Embryonic facial prominence (tissue), 1 donor: ENCODE results near the gene NDUFB7.
"Not testable (repeated sequence)": the region's sequence is repeated elsewhere in the genome, so short reads cannot be mapped to it uniquely, and the experiment has no call there.

Experiments used
- DNase-seq: peaks from one replicate; pipeline ENCODE4 v3.0.0-alpha.2; 2016; ENCODE audit errors: extremely low spot score

The NDUFB7 gene

DNA sequence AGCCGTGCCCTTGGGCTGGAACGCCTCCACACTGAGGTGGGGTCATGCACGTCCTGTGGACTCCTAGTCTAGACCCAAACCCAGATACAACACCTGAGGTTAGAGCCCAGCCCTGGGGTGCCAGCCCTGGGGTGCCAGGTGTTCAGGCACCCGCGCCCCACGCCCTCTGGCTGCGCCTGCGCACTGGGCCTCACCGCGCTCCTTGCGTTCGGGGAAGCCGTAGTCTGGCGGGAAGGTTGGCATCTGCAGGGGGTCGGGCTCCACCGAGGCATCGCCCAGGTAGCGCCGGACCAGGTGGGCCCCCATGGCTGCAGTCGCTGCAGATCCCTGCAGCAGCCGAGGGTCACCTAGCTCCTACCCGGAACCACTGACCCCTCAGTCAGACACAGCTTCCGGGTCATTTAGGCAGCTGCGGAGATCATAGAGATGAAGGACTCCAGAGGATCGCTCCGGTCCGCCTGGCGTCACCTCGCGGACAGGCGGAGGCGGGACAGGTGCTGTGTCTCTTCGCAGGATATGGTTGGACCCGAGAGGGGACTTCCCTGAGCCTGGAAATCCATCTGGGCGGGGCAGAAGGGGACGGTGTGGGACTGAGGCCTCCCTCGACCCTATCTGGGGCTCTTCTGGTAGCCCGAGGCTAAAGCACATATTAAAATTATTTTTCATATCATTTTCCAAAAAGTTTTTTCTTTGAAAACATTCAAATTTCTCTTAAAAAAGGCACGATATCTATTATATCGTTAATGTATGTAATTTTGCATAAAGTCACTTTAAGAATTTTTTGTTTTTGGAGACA lies at the start of gene NDUFB7:
Gene NDUFB7 (minus strand): TSS at position 372 of the 796 bp plus-strand sequence. CDS start 66 bp downstream, at position 306.
- peak; percentile 84 for DNase-seq

DNA sequence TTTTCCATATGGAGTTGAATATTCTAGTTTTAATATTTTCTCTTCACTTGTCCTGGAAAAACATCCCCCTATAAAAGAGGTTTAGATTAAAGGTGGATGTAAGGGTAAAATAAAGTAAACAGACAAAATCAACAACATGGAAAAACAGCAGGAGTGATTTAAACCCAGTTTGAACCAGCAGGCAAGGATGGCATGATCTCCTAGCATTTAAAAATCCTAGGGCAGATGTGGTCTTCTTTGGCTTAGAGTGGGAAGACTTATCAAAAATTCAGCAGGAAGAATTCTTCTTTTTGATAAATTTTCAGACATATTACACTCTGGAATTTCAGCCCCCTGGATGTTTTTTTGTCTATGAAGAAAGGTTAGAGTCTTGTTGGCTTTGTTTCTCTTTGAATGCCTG lies 47.5 kb upstream of the NDUFB7 start:
- no peak for DNase-seq

DNA sequence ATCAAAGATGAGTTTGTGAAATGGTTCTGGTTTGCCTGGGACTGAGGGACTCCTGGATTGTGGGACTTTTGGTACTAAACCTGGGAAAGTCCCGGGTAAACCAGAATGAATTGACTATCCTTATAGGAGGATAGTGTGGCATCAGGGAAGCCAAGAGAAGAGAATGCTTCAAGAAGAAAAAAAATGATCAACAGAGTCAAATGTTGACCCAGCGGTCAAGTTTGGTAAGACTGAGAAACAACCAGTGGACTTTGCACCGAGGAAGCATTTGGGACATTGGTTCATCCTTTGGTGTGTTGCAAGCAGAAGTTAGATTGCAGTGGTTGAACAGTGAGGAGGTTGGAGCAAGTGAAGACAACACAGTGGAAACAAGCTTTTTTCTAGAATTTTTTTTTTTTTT lies 44.5 kb upstream of the NDUFB7 start:
- DNase-seq: no peak

- DNase-seq: no peak
Measured at GRCh38 chr19:14615623-14616022, 43.8 kb upstream of the NDUFB7 start.

DNA sequence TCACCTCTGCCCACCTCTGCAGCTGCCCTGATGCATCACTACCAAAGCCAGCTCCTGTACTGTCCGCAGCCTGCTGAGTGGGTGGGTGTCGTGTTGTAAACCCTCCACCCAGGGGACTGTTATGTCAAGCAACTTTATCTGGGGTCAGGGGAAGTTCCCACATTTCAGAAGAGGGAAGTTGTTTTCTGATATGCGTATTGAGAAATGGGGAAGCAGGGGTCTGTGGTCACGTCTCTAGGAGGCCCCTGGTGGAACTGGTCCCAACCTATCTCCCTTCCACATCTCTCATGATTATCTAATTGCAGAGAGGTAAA lies 42.2 kb upstream of the NDUFB7 start:
- DNase-seq: no peak

- not testable (repeated sequence) for DNase-seq
Measured at GRCh38 chr19:14613399-14614098, 41.7 kb upstream of the NDUFB7 start.

DNA sequence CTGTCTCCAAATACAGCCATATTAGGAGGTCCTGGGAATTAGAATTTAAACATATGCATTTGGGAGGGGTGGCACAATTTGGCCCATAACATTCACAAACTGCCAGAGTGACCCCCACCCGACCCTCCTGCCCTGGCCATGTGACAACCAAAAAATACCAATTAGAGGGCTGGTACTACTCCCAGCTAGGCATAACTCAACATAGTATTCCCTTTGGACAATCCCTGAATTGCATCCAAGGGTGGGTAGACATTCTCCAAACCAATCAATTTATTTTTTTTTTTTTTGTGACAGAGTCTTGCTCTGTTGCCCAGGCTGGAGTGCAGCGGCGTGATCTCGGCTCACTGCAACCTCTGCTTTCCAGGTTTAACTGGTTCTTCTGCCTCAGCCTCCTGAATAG lies 40.8 kb upstream of the NDUFB7 start:
- DNase-seq: no peak

- not testable (repeated sequence) for DNase-seq
Measured at GRCh38 chr19:14612242-14612641, 40.4 kb upstream of the NDUFB7 start.

DNA sequence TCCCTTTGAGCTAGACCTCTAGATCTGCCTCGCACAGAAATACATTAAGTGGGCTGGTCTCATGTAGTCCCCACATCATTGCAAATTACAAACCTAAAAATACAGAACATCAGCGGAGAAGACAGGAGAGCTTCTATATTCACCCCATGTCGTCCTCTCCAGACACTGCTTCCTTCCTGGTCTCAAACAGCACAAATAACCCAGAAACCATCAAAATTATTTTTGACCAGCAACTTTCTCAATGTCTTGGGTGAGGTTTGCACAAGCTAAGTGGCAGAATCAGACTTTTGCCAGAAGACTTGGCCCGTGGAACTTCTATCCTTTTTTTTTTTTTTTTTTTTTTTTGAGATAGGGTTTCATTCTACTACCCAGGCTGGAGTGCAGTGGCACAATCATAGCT lies 39.2 kb upstream of the NDUFB7 start:
- DNase-seq: no peak

GRCh38 chr19:14606627-14607026 lies 34.8 kb upstream of the NDUFB7 start:
- no peak for DNase-seq

GRCh38 chr19:14603990-14604387 lies 32.1 kb upstream of the NDUFB7 start:
- no peak for DNase-seq

GRCh38 chr19:14599548-14600147 lies 27.8 kb upstream of the NDUFB7 start:
- DNase-seq: no peak

GRCh38 chr19:14595558-14595957 lies 23.7 kb upstream of the NDUFB7 start:
- no peak for DNase-seq

DNA sequence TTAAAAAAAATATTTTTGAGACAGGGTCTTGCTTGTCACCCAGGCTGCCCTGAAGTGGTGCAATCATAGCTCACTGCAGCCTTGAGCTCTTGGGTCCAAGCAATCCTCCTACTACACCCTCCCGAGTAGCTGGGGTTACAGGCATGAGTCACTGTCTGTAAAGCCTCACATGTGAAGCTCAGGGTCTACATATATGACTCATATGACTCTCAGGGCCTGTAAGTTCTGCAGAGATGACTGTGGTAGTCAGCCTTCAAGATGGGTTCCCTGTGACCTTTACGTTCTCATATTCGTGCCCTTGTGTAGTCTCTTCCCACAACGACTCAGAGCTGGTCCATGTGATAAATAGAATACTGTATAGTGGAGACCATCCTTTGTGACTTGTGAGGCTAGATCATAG lies 17.6 kb upstream of the NDUFB7 start:
- not testable (repeated sequence) for DNase-seq

DNA sequence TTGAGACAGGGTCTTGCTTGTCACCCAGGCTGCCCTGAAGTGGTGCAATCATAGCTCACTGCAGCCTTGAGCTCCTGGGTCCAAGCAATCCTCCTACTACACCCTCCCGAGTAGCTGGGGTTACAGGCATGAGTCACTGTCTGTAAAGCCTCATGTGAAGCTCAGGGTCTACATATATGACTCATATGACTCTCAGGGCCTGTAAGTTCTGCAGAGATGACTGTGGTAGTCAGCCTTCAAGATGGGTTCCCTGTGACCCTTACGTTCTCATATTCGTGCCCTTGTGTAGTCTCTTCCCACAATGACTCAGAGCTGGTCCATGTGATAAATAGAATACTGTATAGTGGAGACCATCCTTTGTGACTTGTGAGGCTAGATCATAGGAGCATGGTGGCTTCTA lies 13.3 kb upstream of the NDUFB7 start:
- DNase-seq: not testable (repeated sequence)

DNA sequence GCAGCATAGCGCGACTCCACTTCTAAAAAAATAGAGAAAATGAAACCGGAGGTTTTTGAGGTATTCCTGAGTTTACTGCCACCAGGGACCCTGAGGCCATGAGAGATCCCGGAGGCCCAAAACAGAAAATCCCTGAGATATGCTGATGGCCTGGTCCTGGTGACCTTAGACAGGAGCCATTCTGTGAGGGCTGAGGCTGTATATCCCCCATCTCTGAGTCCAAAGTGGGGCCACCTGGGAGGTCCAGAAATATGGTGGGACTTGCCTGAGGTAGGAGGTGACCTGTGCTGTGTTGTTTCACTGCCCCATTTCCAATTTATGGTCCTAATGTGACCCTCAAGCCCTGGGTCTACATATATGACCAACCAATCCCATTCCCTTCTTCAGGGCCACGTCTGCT lies 12.5 kb upstream of the NDUFB7 start:
- DNase-seq: not testable (repeated sequence)

DNA sequence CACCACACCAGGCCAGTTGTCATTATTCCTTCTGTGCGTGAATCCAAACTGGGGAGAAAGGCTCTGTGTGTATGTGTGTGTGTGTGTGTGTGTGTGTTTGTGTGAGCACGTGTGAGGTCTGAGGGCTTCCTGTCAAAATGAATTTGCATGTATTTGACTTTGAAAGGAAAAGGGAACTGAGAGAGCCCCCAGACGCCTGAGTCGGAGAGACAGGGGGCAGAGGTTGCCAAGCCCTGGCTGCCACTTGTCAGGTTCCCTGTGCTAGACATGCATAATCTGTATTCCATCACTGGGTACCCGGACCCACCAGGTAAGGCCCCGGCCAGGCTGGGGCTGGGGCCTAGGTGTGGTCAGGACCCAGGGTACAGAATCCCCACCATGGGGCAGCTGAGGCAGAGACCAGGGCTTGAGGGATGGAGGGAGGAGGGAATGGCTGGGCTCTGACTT lies 11.1 kb upstream of the NDUFB7 start, which contains the start of gene CLEC17A:
Gene CLEC17A (plus strand): TSS at position 191 of the 447 bp plus-strand sequence. CDS start 77 bp downstream, at position 268.
- no peak for DNase-seq

- no peak for DNase-seq
Measured at GRCh38 chr19:14580623-14581237, 8.9 kb upstream of the NDUFB7 start.

DNA sequence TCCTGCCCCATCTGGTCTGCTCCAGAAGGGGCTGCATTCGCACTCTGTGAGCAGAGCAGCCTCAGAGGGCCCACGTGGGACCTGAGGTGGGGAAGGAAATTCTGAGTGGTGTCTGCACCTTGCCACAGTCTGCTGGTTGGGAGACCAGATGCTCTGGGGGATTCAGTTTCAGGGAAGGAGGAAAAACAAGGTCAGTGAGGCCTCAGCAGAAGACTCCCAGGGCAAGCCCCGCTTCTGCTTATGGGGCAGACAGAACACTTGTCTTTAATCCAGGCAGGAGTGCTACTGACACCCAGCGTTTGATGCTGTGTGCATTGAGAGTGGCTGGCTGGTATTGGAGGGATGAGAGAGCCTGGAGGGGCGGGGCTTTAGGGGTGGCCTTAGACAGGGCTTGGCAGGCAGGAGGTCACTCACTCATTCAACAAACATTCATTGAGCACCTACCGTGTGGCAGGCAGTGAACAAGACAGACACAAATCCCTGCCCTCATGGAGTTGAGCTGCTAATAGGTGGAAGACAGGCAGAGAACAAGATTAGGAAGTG lies 6.1 kb upstream of the NDUFB7 start:
- no peak for DNase-seq

GRCh38 chr19:14577264-14577663 lies 5.4 kb upstream of the NDUFB7 start:
- no peak for DNase-seq

DNA sequence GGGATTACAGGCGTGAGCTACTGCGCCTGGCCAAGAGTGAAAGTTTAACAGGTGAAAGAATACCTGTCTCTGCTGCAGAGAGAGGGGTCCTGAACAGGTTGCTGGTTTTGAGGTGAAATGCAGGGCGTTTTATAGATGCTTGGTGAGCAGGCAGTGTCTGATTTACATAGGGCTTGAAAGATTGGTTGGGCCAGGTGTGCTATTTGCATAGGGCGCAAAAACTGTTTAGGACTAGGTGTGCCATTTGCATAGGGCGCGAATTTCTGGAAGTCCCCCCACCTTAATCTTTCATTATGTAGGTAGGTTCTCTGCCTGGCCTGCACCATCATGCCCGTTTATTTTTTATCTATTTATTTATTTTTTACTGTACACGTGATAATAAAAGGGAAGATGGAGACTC lies 4.5 kb upstream of the NDUFB7 start:
- no peak for DNase-seq

DNA sequence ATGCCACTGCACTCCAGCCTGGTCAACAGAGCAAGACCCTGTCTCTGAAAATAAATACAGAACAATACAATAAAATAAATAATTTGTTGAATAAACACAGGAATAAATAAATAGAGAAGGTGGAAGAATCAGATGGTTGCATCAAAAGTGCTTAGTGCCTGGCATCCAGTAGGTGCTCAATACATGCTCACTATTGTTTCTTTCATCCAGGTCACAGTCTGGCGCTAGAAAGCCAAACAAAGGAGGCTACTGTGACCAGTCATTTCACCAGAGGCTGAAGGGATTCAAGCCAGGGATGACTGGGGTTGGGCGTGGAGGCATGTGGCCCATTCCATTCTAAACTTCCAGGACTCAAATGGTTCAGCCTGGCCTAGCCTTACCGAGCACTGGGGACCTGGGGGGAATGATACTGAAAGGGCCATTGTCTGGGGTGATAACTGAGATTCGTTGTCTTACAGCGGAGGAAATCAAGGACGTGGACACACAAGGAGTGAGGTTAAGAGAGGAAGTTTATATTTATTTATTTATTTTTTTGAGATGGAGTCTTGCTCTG lies 3.6 kb upstream of the NDUFB7 start:
- DNase-seq: no peak
